HepG2 (cell line): ENCODE data around the gene MORC4. TPM values are rescaled to one million over a fixed set of nuclear protein-coding genes. Genes with fewer than 3 reads are reported as not detected.
A peak's percentile ranks its signal among the peaks of the same experiment; 100 is the strongest.

Experiments used
- ATAC-seq: fragments of 200-7000 bp; cut with Tn5 transposase; 3 replicates; pipeline ENCODE4 v1.9.1; 2020; ENCODE audit warnings: mild to moderate bottlenecking, moderate library complexity
- BruUV-seq: library from RNA; stranded (reverse); fragments of 400-500 nt; replicated peaks from 2 replicates; lab custom pipeline; 2021; lab: Mats Ljungman, UMichigan
- CTCF ChIA-PET: fragments of 300-600 bp; formaldehyde crosslinking; extraction: SDS; loops from one replicate; lab custom pipeline; 2021; ENCODE audit warnings: low total read pairs, inconsistent platforms, low intra/inter-chr PET ratio; lab: Yijun Ruan, JAX
- POLR2A ChIA-PET: fragments of 350-600 bp; sonication (Branson Sonifier 250); formaldehyde crosslinking; loops from one replicate; lab custom pipeline; 2020; ENCODE audit warnings: antibody characterized with exemption, inconsistent platforms; lab: Yijun Ruan, JAX
- DNase-seq: peaks from one replicate; pipeline ENCODE4 v3.0.0-alpha.2; 2015; ENCODE audit warnings: low spot score
- FAIRE-seq: peaks from 3 replicates; lab custom pipeline; 2011; peaks lifted over from hg19 to GRCh38; lab: Jason Lieb, UNC
- H2AFZ ChIP-seq: one replicate; pipeline ENCODE4 v1.6.1; 2011; ENCODE audit warnings: low read length, inconsistent platforms
- H3K27ac ChIP-seq: fragments of 300-600 bp; 3 replicates; pipeline ENCODE4 v1.8.0; 2011; ENCODE audit warnings: mixed run types, mild to moderate bottlenecking, mixed read lengths, low read length, inconsistent platforms; ENCODE audit not compliant: insufficient read depth; ENCODE audit errors: extremely low read length
- H3K27me3 ChIP-seq, 2 experiments: fragments of 200-600 bp in 1 of 2; 2 replicates in 1 of 2; 3 replicates in 1 of 2; pipeline versions ENCODE4 v1.6.0 to v1.8.0; 2011; ENCODE audit warnings: low read length in 2 of 2, mild to moderate bottlenecking in 2 of 2, moderate library complexity in 2 of 2, inconsistent platforms in 1 of 2; ENCODE audit not compliant: insufficient read depth in 2 of 2, control insufficient read depth in 1 of 2
- H3K36me3 ChIP-seq, 2 experiments: fragments of 200-600 bp in 1 of 2; replicated peaks in 1 of 2; 2 replicates in 1 of 2; 3 replicates in 1 of 2; pipeline versions ENCODE4 v1.5.1 to v1.8.0; 2011; ENCODE audit warnings: low read length in 2 of 2, inconsistent platforms in 1 of 2; ENCODE audit not compliant: insufficient read depth in 2 of 2, control insufficient read depth in 1 of 2
- H3K4me1 ChIP-seq: 2 replicates; pipeline ENCODE4 v1.5.1; 2012; ENCODE audit warnings: low read length, inconsistent platforms; ENCODE audit not compliant: insufficient read depth
- H3K4me2 ChIP-seq: 2 replicates; pipeline ENCODE4 v1.6.0; 2011; ENCODE audit warnings: low read depth, low read length, inconsistent platforms
- H3K4me3 ChIP-seq, 3 experiments: fragments of 200-600 bp in 1 of 3; sonication (generic), shearing (Covaris generic) in 1 of 3; replicated peaks in 1 of 3; 2 replicates each; pipeline ENCODE4 v1.5.1; 2011 to 2016; ENCODE audit warnings: low read length in 3 of 3, inconsistent platforms in 2 of 3, low read depth in 2 of 3, mild to moderate bottlenecking in 2 of 3, control low read depth in 1 of 3, mixed read lengths in 1 of 3; ENCODE audit not compliant: insufficient read depth in 1 of 3
- H3K79me2 ChIP-seq: one replicate; pipeline ENCODE4 v1.6.1; 2011; ENCODE audit warnings: low read length, inconsistent platforms; ENCODE audit not compliant: insufficient read depth
- H3K9ac ChIP-seq: 2 replicates; pipeline ENCODE4 v1.6.0; 2011; ENCODE audit warnings: mild to moderate bottlenecking, low read depth, low read length, inconsistent platforms; ENCODE audit not compliant: insufficient read depth
- H3K9me3 ChIP-seq: 2 replicates; pipeline ENCODE4 v1.5.1; 2012; ENCODE audit warnings: mild to moderate bottlenecking, low read length
- H4K20me1 ChIP-seq: 2 replicates; pipeline ENCODE4 v1.6.0; 2011; ENCODE audit warnings: inconsistent platforms, mild to moderate bottlenecking, low read length, moderate library complexity; ENCODE audit not compliant: insufficient read depth
- DMAP1 ChIP-seq: IDR thresholded peaks from 2 replicates; pipeline ENCODE4 v1.6.1; 2016
- ETV5 ChIP-seq: IDR thresholded peaks from 2 replicates; pipeline ENCODE4 v1.6.1; 2018; ENCODE audit warnings: missing biosample characterization, missing genetic modification reagents, inconsistent platforms, borderline replicate concordance
- FOSL1 ChIP-seq: sonication (generic); formaldehyde crosslinking; IDR thresholded peaks from 2 replicates; pipeline ENCODE4 v1.9.0; 2021; ENCODE audit warnings: missing genetic modification reagents, borderline replicate concordance
- FOSL2 ChIP-seq: sonication (generic); formaldehyde crosslinking; IDR thresholded peaks from 2 replicates; pipeline ENCODE4 v1.4.0; 2020; ENCODE audit warnings: missing genetic modification reagents
- NCOR1 ChIP-seq: fragments of 200-600 bp; sonication (generic); IDR thresholded peaks from 2 replicates; pipeline ENCODE4 v1.7.0; 2017; ENCODE audit warnings: antibody characterized with exemption, low read length, borderline replicate concordance
- PAXIP1 ChIP-seq: sonication (generic); formaldehyde crosslinking; conservative IDR thresholded peaks from 2 replicates; pipeline ENCODE4 v1.4.0; 2020; ENCODE audit warnings: mild to moderate bottlenecking, missing genetic modification reagents, moderate library complexity
- POLR2A ChIP-seq, 2 experiments: IDR thresholded peaks; 2 replicates each; pipeline ENCODE4 v1.6.1; 2011; ENCODE audit warnings: low read depth in 2 of 2, low read length in 2 of 2, mild to moderate bottlenecking in 1 of 2, moderate library complexity in 1 of 2; ENCODE audit not compliant: insufficient read depth in 1 of 2
- POLR2G ChIP-seq: fragments of 200-400 bp; formaldehyde crosslinking; IDR thresholded peaks from 2 replicates; pipeline ENCODE4 v1.6.1; 2018; ENCODE audit warnings: mild to moderate bottlenecking, low read depth, low read length, moderate library complexity
- SALL1 ChIP-seq: sonication (generic); formaldehyde crosslinking; IDR thresholded peaks from 2 replicates; pipeline ENCODE4 v1.8.0; 2022; ENCODE audit warnings: mild to moderate bottlenecking, missing genetic modification reagents
- SAP130 ChIP-seq: IDR thresholded peaks from 2 replicates; pipeline ENCODE4 v1.6.1; 2016; ENCODE audit warnings: low read depth
- TCF7 ChIP-seq: sonication (generic); IDR thresholded peaks from 2 replicates; pipeline ENCODE4 v1.6.1; 2016; ENCODE audit warnings: antibody characterized with exemption, low read depth
- TCF7L2 ChIP-seq: IDR thresholded peaks from 2 replicates; pipeline ENCODE4 v1.6.1; 2011; ENCODE audit warnings: mild to moderate bottlenecking, low read depth, low read length, moderate library complexity
- THAP9 ChIP-seq: sonication (generic); formaldehyde crosslinking; IDR thresholded peaks from 2 replicates; pipeline ENCODE4; 2020; ENCODE audit warnings: missing genetic modification reagents, mild to moderate bottlenecking, borderline replicate concordance
- YY1 ChIP-seq: IDR thresholded peaks from 2 replicates; pipeline ENCODE4 v1.6.1; 2011; ENCODE audit warnings: low read length, low read depth, moderate library complexity, mild to moderate bottlenecking; ENCODE audit not compliant: insufficient read depth, insufficient replicate concordance
- ZBTB7B ChIP-seq: sonication (generic); formaldehyde crosslinking; IDR thresholded peaks from 2 replicates; pipeline ENCODE4 v1.4.0; 2020; ENCODE audit warnings: missing genetic modification reagents
- ZGPAT ChIP-seq: IDR thresholded peaks from 2 replicates; pipeline ENCODE4 v1.6.1; 2016; ENCODE audit warnings: mild to moderate bottlenecking
- ZNF367 ChIP-seq: sonication (generic); formaldehyde crosslinking; IDR thresholded peaks from 2 replicates; pipeline ENCODE4 v1.4.0; 2020; ENCODE audit warnings: missing genetic modification reagents, borderline replicate concordance
- ZNF564 ChIP-seq: sonication (generic); formaldehyde crosslinking; IDR thresholded peaks from 2 replicates; pipeline ENCODE4 v1.8.1; 2023; ENCODE audit warnings: mild to moderate bottlenecking, missing genetic modification reagents
- WGBS: methylation state at CpG from one replicate; pipeline ENCODE4 v1.1.6; 2017; ENCODE audit warnings: low lambda C conversion rate; 5-methylcytosine and 5-hydroxymethylcytosine counted together
- in situ Hi-C: cut with HindIII; loops from 2 replicates; pipeline ENCODE4 v1.10.0; 2017; ENCODE audit warnings: low pct_unique_long_range_greater_than_20kb; ENCODE audit not compliant: extremely low pct_ligation_motif_present
- intact Hi-C: fragments of 100-400 bp; cut with micrococcal nuclease; formaldehyde crosslinking; loops from one replicate; pipeline ENCODE4 v1.10.0; 2022; ENCODE audit not compliant: unreplicated experiment
- polyA plus RNA-seq, 8 experiments: library from polyadenylated mRNA; depleted of rRNA in 3 of 8; stranded (reverse) in 7 of 8; unstranded in 1 of 8; fragments of >200 nt; fragmentation: Illumina TruSeq in 4 of 8; extraction: Trizol in 4 of 8; gene quantifications; 2 replicates each; pipeline versions ENCODE4 v1.2.1 to v1.2.3, GENCODE V29; 2011 to 2016; ENCODE audit warnings: low read depth in 4 of 8, missing spikeins in 1 of 8, mixed read lengths in 1 of 8; ENCODE audit not compliant: insufficient read depth in 1 of 8
- total RNA-seq, 5 experiments: library from RNA; depleted of rRNA; stranded (reverse); fragments of >200 nt; fragmentation: Illumina TruSeq; extraction: Trizol; gene quantifications; 2 replicates each; pipeline ENCODE4 v1.2.3, GENCODE V29; 2016; ENCODE audit warnings: low read depth in 1 of 5

The MORC4 gene
- total and polyA plus RNA-seq, 2 of the 13 experiments (the other 11 are each of a cell fraction or from before 2014, with no cell fraction given), result 7.3 to 17.6 TPM

- BruUV-seq, result no TSS peak
- Histone ChIP-seq H3K4me1 (peaks cover 58% of the 10 kb centered on the region), H3K9ac (peak overlapping the region; percentile 59)
- no peak for TF ChIP-seq TCF7L2
- peak; percentile 27; the same call in 1 of the 2 replicates for TF ChIP-seq PAXIP1 (CRISPR knock-in tag)
- TF ChIP-seq ZNF564 (CRISPR knock-in tag), result no peak
- peak; percentile 18; the same call in 1 of the 2 replicates for TF ChIP-seq TCF7
- TF ChIP-seq ETV5 (CRISPR knock-in tag), result peak; percentile 10; the same call in 1 of the 2 replicates
- TF ChIP-seq THAP9 (CRISPR knock-in tag), result no peak
- TF ChIP-seq FOSL1, result peak; percentile 43; the same call in 1 of the 2 replicates
- peak; percentile 13; the same call in 1 of the 2 replicates for TF ChIP-seq SAP130
- TF ChIP-seq SALL1 (CRISPR knock-in tag), result 0 out of 2 replicates have a peak, but pooled peaks have one; percentile 16
- TF ChIP-seq ZNF367 (CRISPR knock-in tag), result no peak
- TF ChIP-seq YY1, result no peak
- 0 out of 2 replicates have a peak, but pooled peaks have one; percentile 10 for TF ChIP-seq ZGPAT (CRISPR knock-in tag)
- TF ChIP-seq FOSL2 (CRISPR knock-in tag), result peak; percentile 74
- no peak for TF ChIP-seq DMAP1
- TF ChIP-seq ZBTB7B, result 0 out of 2 replicates have a peak, but pooled peaks have one; percentile 24
- peak; percentile 46; the same call in 1 of the 2 replicates for TF ChIP-seq POLR2G
- no peak; the same call in 1 of the 2 replicates for TF ChIP-seq NCOR1
- peak in 1 of 2 experiments; percentile 8; a peak in 1 of 4 replicates for TF ChIP-seq POLR2A (IDR thresholded peaks at IDR 0.05; ENCODE audit: insufficient read depth in 1 of 2, low read depth in 2 of 2, low read length in 2 of 2)
Observed at GRCh38 chrX:106932492-106932923, 67.5 kb downstream of the MORC4 start.

More at GRCh38 chrX:106932492-106932923, 67.5 kb downstream of the MORC4 start:
- no peak overlapping the region for H2AFZ ChIP-seq
- peak overlapping the region; percentile 90 for H3K27ac ChIP-seq
- H3K4me3 ChIP-seq, result peak overlapping the region; percentile 19 to 58 (median 45); a peak in 5 of 6 replicates
- ATAC-seq (peak; percentile 70), DNase-seq (peak; percentile 78), FAIRE-seq (no peak)
- in situ Hi-C loops (no loop called here), intact Hi-C loops (loop anchor here (2.0 kb wide), 1 partner anchor 22 kb away; no protein-coding TSS in a partner anchor)
- ChIA-PET CTCF (interaction anchor here (1.1 kb wide), 1 partner anchor 34 kb away, joined by 4 read pairs; no protein-coding TSS in a partner anchor), POLR2A (interaction anchor here (0.9 to 3.2 kb wide), 11 partner anchors 9 to 696 kb away, joined by 3 to 76 read pairs (median 5); partner anchors contain the start of genes PRPS1 and RIPPLY1)
- H3K36me3 ChIP-seq, result no peaks in the 10 kb centered on the region
- WGBS, result 0% methylated on average over 4 of the region's 4 CpGs
- no peaks in the 10 kb centered on the region for H4K20me1 ChIP-seq
- no peaks in the 10 kb centered on the region for H3K27me3 ChIP-seq
- no peaks in the 10 kb centered on the region for H3K9me3 ChIP-seq
- no peaks in the 10 kb centered on the region for H3K79me2 ChIP-seq
- H3K4me2 ChIP-seq, result peak overlapping the region; percentile 86
